GM12892 (cell line): ENCODE results near the gene CDH4.

Experiments
- POLR2A ChIP-seq: IDR thresholded peaks from 2 replicates; pipeline ENCODE4 v1.6.1; 2011; ENCODE audit warnings: low read depth, low read length, control low read depth
- POLR2AphosphoS5 ChIP-seq: IDR thresholded peaks from 2 replicates; pipeline ENCODE4 v1.6.1; 2011; ENCODE audit warnings: low read depth, low read length, control low read depth
- TAF1 ChIP-seq: IDR thresholded peaks from 2 replicates; pipeline ENCODE4 v1.6.1; 2011; ENCODE audit warnings: low read depth, mild to moderate bottlenecking, control low read depth, low read length, borderline replicate concordance

GRCh38 chr20:61733891-61734732, 482.1 kb downstream of the CDH4 start:
- TF ChIP-seq TAF1 (no peak), POLR2AphosphoS5 (no peak), POLR2A (no peak)
